Choroid plexus epithelial cell (primary cell): ENCODE data around the gene THEM4.

Source experiments
- DNase-seq: peaks from one replicate; pipeline ENCODE4 v3.0.0-alpha.2; 2010; ENCODE audit warnings: low read depth
- H3K4me3 ChIP-seq: 2 replicates; pipeline ENCODE4 v1.5.1; 2011; ENCODE audit warnings: low read depth, mild to moderate bottlenecking, control low read depth, low read length, moderate library complexity
- CTCF ChIP-seq: conservative IDR thresholded peaks from 2 replicates; pipeline ENCODE4 v1.5.1; 2011; ENCODE audit warnings: low read depth, mild to moderate bottlenecking, control low read depth, inconsistent platforms, low read length, moderate library complexity

THEM4 gene

GRCh38 chr1:151829352-151830046 lies 79.8 kb downstream of the THEM4 start:
- no peak for TF ChIP-seq CTCF
- DNase-seq: no peak
- H3K4me3 ChIP-seq: no peak overlapping the region

GRCh38 chr1:151828921-151829320 lies 80.4 kb downstream of the THEM4 start:
- no peak for TF ChIP-seq CTCF
- peak; percentile 28 for DNase-seq
- H3K4me3 ChIP-seq: no peak overlapping the region

GRCh38 chr1:151827853-151828252 lies 81.5 kb downstream of the THEM4 start:
- no peak for DNase-seq
- H3K4me3 ChIP-seq: no peak overlapping the region
- no peak for TF ChIP-seq CTCF

- no peak overlapping the region for H3K4me3 ChIP-seq
- no peak for DNase-seq
- no peak for TF ChIP-seq CTCF
Measured at GRCh38 chr1:151825751-151826660, 83.3 kb downstream of the THEM4 start.

- no peak overlapping the region for H3K4me3 ChIP-seq
- no peak for TF ChIP-seq CTCF
Measured at GRCh38 chr1:151825204-151825603, 84.1 kb downstream of the THEM4 start.

More at GRCh38 chr1:151825204-151825603, 84.1 kb downstream of the THEM4 start:
- DNase-seq: no peak
